ENCODE data around the gene SMC3. TPM values are rescaled to one million over a fixed set of nuclear protein-coding genes. Genes with fewer than 3 reads are reported as not detected.

SMC3 gene
- total and polyA plus RNA-seq, 2 experiments from 2014 or later: 40.8 to 53.5 TPM

GRCh38 chr10:110556969-110557601 is 10.4 kb upstream of the SMC3 start:
- peak; percentile 44 for DNase-seq (ENCODE audit: low spot score)
- H3K4me2 ChIP-seq: no peak overlapping the region
- no peaks in the 10 kb centered on the region for H3K9me2 ChIP-seq (replicated peaks; ENCODE audit: insufficient read depth)
- H2AFZ ChIP-seq: no peak overlapping the region
- no peaks in the 10 kb centered on the region for H3K79me2 ChIP-seq
- H3K27ac ChIP-seq: peak overlapping the region; percentile 78
- H3K9me3 ChIP-seq (ENCODE audit: low read depth): no peaks in the 10 kb centered on the region
- no peaks in the 10 kb centered on the region for H3K27me3 ChIP-seq
- TF ChIP-seq, protein P1, sequence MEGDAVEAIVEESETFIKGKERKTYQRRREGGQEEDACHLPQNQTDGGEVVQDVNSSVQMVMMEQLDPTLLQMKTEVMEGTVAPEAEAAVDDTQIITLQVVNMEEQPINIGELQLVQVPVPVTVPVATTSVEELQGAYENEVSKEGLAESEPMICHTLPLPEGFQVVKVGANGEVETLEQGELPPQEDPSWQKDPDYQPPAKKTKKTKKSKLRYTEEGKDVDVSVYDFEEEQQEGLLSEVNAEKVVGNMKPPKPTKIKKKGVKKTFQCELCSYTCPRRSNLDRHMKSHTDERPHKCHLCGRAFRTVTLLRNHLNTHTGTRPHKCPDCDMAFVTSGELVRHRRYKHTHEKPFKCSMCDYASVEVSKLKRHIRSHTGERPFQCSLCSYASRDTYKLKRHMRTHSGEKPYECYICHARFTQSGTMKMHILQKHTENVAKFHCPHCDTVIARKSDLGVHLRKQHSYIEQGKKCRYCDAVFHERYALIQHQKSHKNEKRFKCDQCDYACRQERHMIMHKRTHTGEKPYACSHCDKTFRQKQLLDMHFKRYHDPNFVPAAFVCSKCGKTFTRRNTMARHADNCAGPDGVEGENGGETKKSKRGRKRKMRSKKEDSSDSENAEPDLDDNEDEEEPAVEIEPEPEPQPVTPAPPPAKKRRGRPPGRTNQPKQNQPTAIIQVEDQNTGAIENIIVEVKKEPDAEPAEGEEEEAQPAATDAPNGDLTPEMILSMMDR (IDR thresholded peaks at IDR 0.05; ENCODE audit: poor library complexity): peak; percentile 41
- TF ChIP-seq EZH2 (IDR thresholded peaks at IDR 0.05; ENCODE audit: borderline replicate concordance): no peak
- H4K20me1 ChIP-seq (ENCODE audit: insufficient read depth, poor library complexity, severe bottlenecking): no peaks in the 10 kb centered on the region
- H3K4me3 ChIP-seq: no peak overlapping the region
- 59% methylated on average over 9 of the region's 9 CpGs for WGBS (ENCODE audit: low lambda C conversion rate, missing lambda C conversion rate)
- H3K36me3 ChIP-seq (replicated peaks; ENCODE audit: insufficient read depth, low read depth): no peaks in the 10 kb centered on the region
- no peaks in the 10 kb centered on the region for H3K4me1 ChIP-seq (ENCODE audit: insufficient read depth)

DNA sequence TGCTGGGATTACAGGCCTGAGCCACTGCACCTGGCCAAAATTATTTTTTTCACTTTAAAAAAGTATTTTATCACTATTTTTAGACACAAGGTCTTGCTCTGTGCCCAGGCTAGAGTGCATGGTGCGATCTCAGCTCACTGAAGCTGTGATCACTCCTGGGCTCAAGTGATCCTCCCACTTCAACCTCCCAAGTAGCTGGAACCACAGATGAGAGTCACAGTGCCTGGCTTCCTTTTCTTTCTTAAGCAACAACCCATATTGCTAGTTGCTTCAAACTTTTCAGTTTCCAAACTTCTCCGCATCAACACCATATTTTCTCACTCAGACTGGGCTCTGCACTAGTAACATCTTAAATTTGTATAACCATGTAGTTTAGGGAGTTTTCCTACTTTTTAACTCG is 9.5 kb upstream of the SMC3 start:
- Histone ChIP-seq H3K4me2 (no peak overlapping the region), H3K9me2 (replicated peaks; ENCODE audit: insufficient read depth) (no peaks in the 10 kb centered on the region), H4K20me1 (ENCODE audit: insufficient read depth, poor library complexity, severe bottlenecking) (no peaks in the 10 kb centered on the region), H3K36me3 (replicated peaks; ENCODE audit: insufficient read depth, low read depth) (no peaks in the 10 kb centered on the region), H2AFZ (no peak overlapping the region), H3K4me3 (no peak overlapping the region), H3K27me3 (no peaks in the 10 kb centered on the region), H3K4me1 (ENCODE audit: insufficient read depth) (no peaks in the 10 kb centered on the region), H3K9me3 (ENCODE audit: low read depth) (no peaks in the 10 kb centered on the region), H3K27ac (no peak overlapping the region), H3K79me2 (no peaks in the 10 kb centered on the region)
- no peak for DNase-seq (ENCODE audit: low spot score)
- TF ChIP-seq EZH2phosphoT487 (IDR thresholded peaks at IDR 0.05; ENCODE audit: low read depth, severe bottlenecking, unreplicated experiment) (no peak), EZH2 (IDR thresholded peaks at IDR 0.05; ENCODE audit: borderline replicate concordance) (no peak)
- TF ChIP-seq, protein P1 (IDR thresholded peaks at IDR 0.05; ENCODE audit: poor library complexity): no peak
- WGBS (ENCODE audit: low lambda C conversion rate, missing lambda C conversion rate): 86% methylated on average over 3 of the region's 3 CpGs

GRCh38 chr10:110560012-110560411 is 7.5 kb upstream of the SMC3 start:
- no peak for DNase-seq (ENCODE audit: low spot score)
- Histone ChIP-seq H4K20me1 (ENCODE audit: insufficient read depth, poor library complexity, severe bottlenecking) (no peaks in the 10 kb centered on the region), H3K4me1 (ENCODE audit: insufficient read depth) (no peaks in the 10 kb centered on the region), H3K9me3 (ENCODE audit: low read depth) (no peaks in the 10 kb centered on the region), H3K79me2 (no peaks in the 10 kb centered on the region), H3K27ac (no peak overlapping the region), H3K36me3 (replicated peaks; ENCODE audit: insufficient read depth, low read depth) (no peaks in the 10 kb centered on the region), H3K4me3 (no peak overlapping the region), H2AFZ (no peak overlapping the region), H3K27me3 (no peaks in the 10 kb centered on the region), H3K4me2 (no peak overlapping the region), H3K9me2 (replicated peaks; ENCODE audit: insufficient read depth) (no peaks in the 10 kb centered on the region)
- TF ChIP-seq EZH2phosphoT487 (IDR thresholded peaks at IDR 0.05; ENCODE audit: low read depth, severe bottlenecking, unreplicated experiment) (no peak), EZH2 (IDR thresholded peaks at IDR 0.05; ENCODE audit: borderline replicate concordance) (no peak)
- TF ChIP-seq, protein P1 (IDR thresholded peaks at IDR 0.05; ENCODE audit: poor library complexity): no peak
- WGBS (ENCODE audit: low lambda C conversion rate, missing lambda C conversion rate): 97% methylated on average over 8 of the region's 8 CpGs

All from hepatocyte (in vitro differentiated cells).